ENCODE measurements around the gene CTNNBL1. TPM values are rescaled to one million over a fixed set of nuclear protein-coding genes. Genes with fewer than 3 reads are reported as not detected.

The CTNNBL1 gene
- total and polyA plus RNA-seq, 3 donors from 2014 or later, result 50.4 to 119 (median 61.0) TPM

DNA sequence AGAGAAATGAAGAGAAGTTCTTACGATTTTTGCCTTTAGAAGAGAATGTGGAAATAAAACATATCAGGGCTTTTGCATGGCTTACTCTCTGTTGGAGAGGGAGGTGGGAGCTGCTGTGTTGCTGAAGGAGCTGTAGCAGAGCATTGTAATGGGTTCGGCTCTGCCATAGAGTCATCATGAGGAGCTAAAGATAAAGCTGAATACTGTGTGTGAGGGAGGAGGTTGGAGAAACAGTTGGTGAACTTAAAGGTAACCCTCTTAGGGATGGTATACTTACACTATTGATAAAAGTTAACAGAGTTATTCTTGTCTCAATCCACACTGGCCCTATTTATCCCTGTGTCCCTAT is 34.8 kb downstream of the CTNNBL1 start:
- no peaks in the 10 kb centered on the region for H3K27me3 ChIP-seq
- no peaks in the 10 kb centered on the region for H3K4me1 ChIP-seq
- no peak overlapping the region for H3K4me3 ChIP-seq
- WGBS, 2 donors, result 69 to 81% methylated on average over 2 of the region's 2 CpGs
- intact Hi-C loops (cut with DNase I; ENCODE audit: low total_unique reads), result no loop called here
- no peaks in the 10 kb centered on the region for H3K36me3 ChIP-seq (ENCODE audit: low read depth, missing control alignments)
- H3K27ac ChIP-seq, result no peak overlapping the region
- TF ChIP-seq, protein P1, sequence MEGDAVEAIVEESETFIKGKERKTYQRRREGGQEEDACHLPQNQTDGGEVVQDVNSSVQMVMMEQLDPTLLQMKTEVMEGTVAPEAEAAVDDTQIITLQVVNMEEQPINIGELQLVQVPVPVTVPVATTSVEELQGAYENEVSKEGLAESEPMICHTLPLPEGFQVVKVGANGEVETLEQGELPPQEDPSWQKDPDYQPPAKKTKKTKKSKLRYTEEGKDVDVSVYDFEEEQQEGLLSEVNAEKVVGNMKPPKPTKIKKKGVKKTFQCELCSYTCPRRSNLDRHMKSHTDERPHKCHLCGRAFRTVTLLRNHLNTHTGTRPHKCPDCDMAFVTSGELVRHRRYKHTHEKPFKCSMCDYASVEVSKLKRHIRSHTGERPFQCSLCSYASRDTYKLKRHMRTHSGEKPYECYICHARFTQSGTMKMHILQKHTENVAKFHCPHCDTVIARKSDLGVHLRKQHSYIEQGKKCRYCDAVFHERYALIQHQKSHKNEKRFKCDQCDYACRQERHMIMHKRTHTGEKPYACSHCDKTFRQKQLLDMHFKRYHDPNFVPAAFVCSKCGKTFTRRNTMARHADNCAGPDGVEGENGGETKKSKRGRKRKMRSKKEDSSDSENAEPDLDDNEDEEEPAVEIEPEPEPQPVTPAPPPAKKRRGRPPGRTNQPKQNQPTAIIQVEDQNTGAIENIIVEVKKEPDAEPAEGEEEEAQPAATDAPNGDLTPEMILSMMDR (IDR thresholded peaks at IDR 0.05), result no peak
- no peak for TF ChIP-seq POLR2A (IDR thresholded peaks at IDR 0.05)
- no peaks in the 10 kb centered on the region for H3K9me3 ChIP-seq
- no peak for DNase-seq

DNA sequence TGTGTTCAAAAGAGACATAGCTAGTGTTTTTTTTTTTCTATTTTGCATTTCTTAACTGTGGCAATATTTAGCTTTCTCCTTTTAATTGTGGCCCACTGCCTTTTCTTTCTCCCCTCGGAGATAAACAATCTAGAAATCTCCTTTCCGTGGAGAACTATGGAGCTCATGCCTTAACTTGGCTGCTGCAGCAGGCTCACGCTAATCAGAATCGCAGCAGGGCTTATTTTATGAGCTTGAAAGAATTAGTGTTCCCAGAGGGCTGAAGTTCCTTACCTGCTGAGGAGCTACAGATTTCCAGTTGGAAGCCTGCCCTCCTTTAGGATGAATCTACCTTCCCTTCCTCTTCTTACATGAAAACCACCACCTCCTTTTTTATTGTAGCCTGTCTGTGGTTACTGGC is 35.6 kb downstream of the CTNNBL1 start:
- no peak overlapping the region for H3K27ac ChIP-seq
- no peak for TF ChIP-seq POLR2A (IDR thresholded peaks at IDR 0.05)
- TF ChIP-seq, protein P1 (IDR thresholded peaks at IDR 0.05), result no peak
- H3K9me3 ChIP-seq, result no peaks in the 10 kb centered on the region
- no peaks in the 10 kb centered on the region for H3K36me3 ChIP-seq (ENCODE audit: low read depth, missing control alignments)
- WGBS, 2 donors, result 46 to 63% methylated on average over 4 of the region's 4 CpGs
- intact Hi-C loops (cut with DNase I; ENCODE audit: low total_unique reads), result no loop called here
- no peak overlapping the region for H3K4me3 ChIP-seq
- no peaks in the 10 kb centered on the region for H3K27me3 ChIP-seq
- DNase-seq, result no peak
- no peaks in the 10 kb centered on the region for H3K4me1 ChIP-seq

DNA sequence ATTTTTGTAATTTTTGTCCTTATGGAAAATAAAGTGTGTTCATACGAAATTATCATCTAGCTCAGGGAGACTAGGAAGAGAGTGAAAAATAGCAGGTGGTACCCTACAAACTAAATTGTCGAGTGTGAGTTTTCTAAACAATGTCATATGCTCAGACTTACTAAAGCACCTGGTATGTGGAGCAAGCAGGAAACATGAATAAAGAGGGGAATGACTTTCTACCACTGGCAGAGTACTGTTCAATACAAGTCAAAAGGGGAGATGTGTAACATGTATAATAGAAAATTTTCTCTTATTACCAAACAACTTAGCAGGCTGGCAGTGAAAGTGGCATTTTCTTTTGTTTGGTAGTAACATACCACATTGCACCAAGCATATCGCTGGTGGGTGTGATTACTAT is 36.1 kb downstream of the CTNNBL1 start:
- no peaks in the 10 kb centered on the region for H3K36me3 ChIP-seq (ENCODE audit: low read depth, missing control alignments)
- no peaks in the 10 kb centered on the region for H3K27me3 ChIP-seq
- 67 to 76% methylated on average over 3 of the region's 3 CpGs for WGBS, 2 donors
- no peak for DNase-seq
- no peak for TF ChIP-seq POLR2A (IDR thresholded peaks at IDR 0.05)
- H3K4me1 ChIP-seq, result no peaks in the 10 kb centered on the region
- H3K4me3 ChIP-seq, result no peak overlapping the region
- intact Hi-C loops (cut with DNase I; ENCODE audit: low total_unique reads), result no loop called here
- H3K27ac ChIP-seq, result no peak overlapping the region
- H3K9me3 ChIP-seq, result no peaks in the 10 kb centered on the region

DNA sequence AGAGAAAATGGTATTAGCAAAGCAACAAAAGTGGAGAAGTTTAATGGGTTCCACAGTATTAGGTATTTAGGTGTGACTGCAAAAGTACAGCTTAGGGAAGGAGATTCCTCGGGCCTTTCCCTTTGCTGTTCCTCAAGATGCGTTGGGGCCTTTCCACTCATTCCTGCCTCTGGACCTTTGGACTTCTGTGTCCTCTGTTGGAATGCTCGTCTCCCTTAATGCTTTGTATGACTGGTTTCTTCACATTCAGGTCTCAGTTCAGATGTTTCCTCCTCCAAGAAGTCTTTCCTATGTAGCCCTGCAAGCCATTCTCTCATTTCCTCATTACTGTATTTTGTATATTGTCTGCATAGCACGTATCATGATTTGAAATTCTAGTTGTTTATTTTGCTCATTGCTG is 39.6 kb downstream of the CTNNBL1 start:
- no peak for DNase-seq
- no peaks in the 10 kb centered on the region for H3K27me3 ChIP-seq
- TF ChIP-seq, protein P1 (IDR thresholded peaks at IDR 0.05), result no peak
- TF ChIP-seq POLR2A (IDR thresholded peaks at IDR 0.05), result no peak
- H3K36me3 ChIP-seq (ENCODE audit: low read depth, missing control alignments), result no peaks in the 10 kb centered on the region
- intact Hi-C loops (cut with DNase I; ENCODE audit: low total_unique reads), result no loop called here
- WGBS, 2 donors, result 80 to 89% methylated on average over 4 of the region's 4 CpGs
- H3K4me3 ChIP-seq, result no peak overlapping the region
- H3K27ac ChIP-seq, result no peak overlapping the region
- H3K9me3 ChIP-seq, result no peaks in the 10 kb centered on the region
- H3K4me1 ChIP-seq, result no peaks in the 10 kb centered on the region

DNA sequence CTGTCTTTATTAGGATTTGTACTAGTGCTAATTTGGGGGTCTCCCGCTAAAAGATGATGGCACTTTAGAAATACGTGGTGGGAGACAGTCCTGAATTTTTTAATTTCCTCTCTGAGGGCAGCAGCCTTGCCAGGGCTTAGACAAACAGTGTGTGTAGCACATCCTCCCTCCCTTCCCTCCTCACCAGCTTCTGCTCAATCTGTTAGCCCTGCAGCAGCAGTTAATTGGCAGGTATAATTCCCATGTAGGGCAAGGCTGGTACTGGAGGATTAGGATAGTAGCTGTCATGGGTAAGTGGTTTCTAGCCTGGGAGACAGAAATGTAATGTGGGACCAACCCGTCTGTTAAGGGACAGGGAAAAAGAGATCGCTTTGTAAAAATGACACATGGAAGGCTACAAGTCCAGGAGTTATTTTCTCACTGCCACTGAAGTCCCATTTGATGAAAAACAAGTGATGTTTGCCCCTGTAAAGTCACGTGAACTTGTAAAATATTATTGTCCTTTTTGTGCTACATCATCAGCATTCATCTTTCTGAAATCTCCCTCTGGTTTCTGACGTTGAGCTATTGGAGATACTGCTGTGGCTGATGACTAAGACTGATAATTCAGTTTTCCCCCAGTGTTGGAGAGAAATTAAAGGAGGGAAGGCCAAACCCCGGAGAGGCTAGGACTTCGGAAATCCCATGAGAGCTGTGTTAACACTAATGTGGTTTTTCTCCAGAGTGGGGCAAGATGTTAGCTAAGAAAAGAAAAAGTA is 40.6 kb downstream of the CTNNBL1 start:
- no peak for DNase-seq
- Histone ChIP-seq H3K4me1 (no peaks in the 10 kb centered on the region), H3K36me3 (ENCODE audit: low read depth, missing control alignments) (no peaks in the 10 kb centered on the region), H3K27ac (no peak overlapping the region), H3K27me3 (no peaks in the 10 kb centered on the region), H3K4me3 (no peak overlapping the region), H3K9me3 (no peaks in the 10 kb centered on the region)
- intact Hi-C loops (cut with DNase I; ENCODE audit: low total_unique reads), result no loop called here
- 76 to 79% methylated on average over 8 of the region's 8 CpGs for WGBS, 2 donors
- TF ChIP-seq POLR2A (IDR thresholded peaks at IDR 0.05), result no peak
- TF ChIP-seq, protein P1 (IDR thresholded peaks at IDR 0.05), result no peak

Data from testis (tissue), 3 donors.